OCI-LY3 (cell line): ENCODE data around the gene CGREF1.

Source experiments
- EZH2phosphoT487 ChIP-seq: fragments of 200-600 bp; shearing (Covaris generic); IDR thresholded peaks from 2 replicates; pipeline ENCODE4 v1.6.1; 2018; ENCODE audit warnings: antibody characterized with exemption, mixed run types, low read depth
- TF ChIP-seq, protein P1 (sequence below): fragments of 200-600, 300-600 bp; sonication (generic); IDR thresholded peaks from 2 replicates; pipeline ENCODE4 v1.5.1; 2014; ENCODE audit warnings: antibody characterized with exemption, low read length, low read depth

DNA sequence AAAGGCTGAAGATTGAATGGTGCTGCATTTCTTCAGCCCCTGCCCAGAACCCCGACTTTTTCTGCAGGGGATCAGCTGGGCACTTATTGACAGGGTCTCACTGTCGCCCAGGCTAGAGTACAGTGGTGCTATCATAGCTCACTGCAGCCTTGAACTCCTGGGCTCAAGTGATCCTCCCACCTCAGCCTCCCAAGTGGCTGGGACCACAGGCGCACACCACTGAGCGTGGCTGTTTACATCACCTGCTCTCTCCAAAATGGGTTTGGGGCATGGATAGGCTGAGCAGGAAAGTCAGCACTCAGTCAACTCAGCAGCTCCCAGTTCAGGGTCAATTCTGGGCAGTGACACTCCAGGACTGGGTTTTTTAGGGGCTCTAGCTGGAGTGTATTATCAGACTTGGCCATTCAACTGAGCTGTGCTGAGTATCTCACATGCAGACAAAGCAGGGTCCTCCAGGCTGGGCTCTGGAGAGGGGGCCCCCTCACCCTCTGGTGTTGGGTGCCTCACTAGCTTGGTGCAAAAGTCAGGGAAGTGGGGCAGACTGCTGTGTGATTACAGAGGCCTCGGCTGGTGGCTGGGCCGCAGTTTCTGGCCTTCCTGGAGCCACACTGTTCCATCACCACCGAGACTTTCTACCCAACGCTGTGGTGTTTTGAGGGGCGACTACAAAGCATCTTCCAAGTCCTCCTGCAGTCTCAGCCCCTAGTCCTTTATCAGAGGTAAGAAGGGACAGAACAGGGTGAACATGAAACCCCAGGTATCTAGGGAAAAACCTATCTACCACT lies 9.1 kb upstream of the CGREF1 start:
- TF ChIP-seq, protein P1, sequence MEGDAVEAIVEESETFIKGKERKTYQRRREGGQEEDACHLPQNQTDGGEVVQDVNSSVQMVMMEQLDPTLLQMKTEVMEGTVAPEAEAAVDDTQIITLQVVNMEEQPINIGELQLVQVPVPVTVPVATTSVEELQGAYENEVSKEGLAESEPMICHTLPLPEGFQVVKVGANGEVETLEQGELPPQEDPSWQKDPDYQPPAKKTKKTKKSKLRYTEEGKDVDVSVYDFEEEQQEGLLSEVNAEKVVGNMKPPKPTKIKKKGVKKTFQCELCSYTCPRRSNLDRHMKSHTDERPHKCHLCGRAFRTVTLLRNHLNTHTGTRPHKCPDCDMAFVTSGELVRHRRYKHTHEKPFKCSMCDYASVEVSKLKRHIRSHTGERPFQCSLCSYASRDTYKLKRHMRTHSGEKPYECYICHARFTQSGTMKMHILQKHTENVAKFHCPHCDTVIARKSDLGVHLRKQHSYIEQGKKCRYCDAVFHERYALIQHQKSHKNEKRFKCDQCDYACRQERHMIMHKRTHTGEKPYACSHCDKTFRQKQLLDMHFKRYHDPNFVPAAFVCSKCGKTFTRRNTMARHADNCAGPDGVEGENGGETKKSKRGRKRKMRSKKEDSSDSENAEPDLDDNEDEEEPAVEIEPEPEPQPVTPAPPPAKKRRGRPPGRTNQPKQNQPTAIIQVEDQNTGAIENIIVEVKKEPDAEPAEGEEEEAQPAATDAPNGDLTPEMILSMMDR: no peak
- TF ChIP-seq EZH2phosphoT487: no peak
